WTC11 (cell line): ENCODE results near the gene BBS9.

Experiments used
- ATF6 ChIP-seq: sonication (generic); formaldehyde crosslinking; IDR thresholded peaks from 2 replicates; pipeline ENCODE4 v1.8.1; 2023; ENCODE audit warnings: mild to moderate bottlenecking, missing genetic modification reagents
- CTCF ChIP-seq: fragments of 200-600 bp; IDR thresholded peaks from 2 replicates; pipeline ENCODE4 v1.8.0; 2022; ENCODE audit warnings: antibody characterized with exemption
- GABPB1 ChIP-seq: sonication (generic); formaldehyde crosslinking; IDR thresholded peaks from 2 replicates; pipeline ENCODE4 v1.8.1; 2023; ENCODE audit warnings: mild to moderate bottlenecking, missing genetic modification reagents
- NFYB ChIP-seq: sonication (generic); formaldehyde crosslinking; conservative IDR thresholded peaks from 2 replicates; pipeline ENCODE4 v1.8.0; 2022; ENCODE audit warnings: low read depth, missing genetic modification reagents
- ZNF423 ChIP-seq: fragments of 250-450 bp; sonication (Bioruptor Pico); IDR thresholded peaks from 2 replicates; pipeline ENCODE4 v2.1.2; 2022; ENCODE audit warnings: mild to moderate bottlenecking, moderate library complexity

- no peak for TF ChIP-seq ATF6 (CRISPR knock-in tag)
- no peak for TF ChIP-seq NFYB (CRISPR knock-in tag)
- TF ChIP-seq GABPB1 (CRISPR knock-in tag), result no peak
- TF ChIP-seq CTCF, result no peak
- TF ChIP-seq ZNF423 (CRISPR knock-in tag), result no peak
Measured at GRCh38 chr7:33233659-33234058, 104.3 kb downstream of the BBS9 start.
